ENCODE data around the gene PAFAH1B2.
"Not testable (repeated sequence)": the region's sequence is repeated elsewhere in the genome, so short reads cannot be mapped to it uniquely, and the experiment has no call there.

The PAFAH1B2 gene

DNA sequence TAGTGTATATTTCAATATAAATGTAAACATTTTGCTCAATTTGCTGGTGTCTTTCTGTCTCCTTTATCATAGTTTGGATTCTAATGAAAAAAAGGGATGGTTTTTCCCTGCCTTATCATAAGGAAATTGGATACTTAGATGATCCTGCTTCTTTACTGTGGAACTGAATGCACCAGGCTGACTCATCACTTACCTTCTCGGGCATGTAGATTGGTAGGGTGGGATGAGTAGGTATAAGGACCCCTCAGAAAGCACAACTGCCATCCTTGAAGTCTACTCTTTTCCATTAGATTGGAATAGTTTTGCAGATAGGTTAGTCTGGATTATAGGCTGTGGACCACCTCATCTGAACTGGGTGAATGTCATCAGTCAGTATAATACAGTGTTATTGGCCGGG is 26.9 kb downstream of the PAFAH1B2 start:
- FAIRE-seq: no peak

DNA sequence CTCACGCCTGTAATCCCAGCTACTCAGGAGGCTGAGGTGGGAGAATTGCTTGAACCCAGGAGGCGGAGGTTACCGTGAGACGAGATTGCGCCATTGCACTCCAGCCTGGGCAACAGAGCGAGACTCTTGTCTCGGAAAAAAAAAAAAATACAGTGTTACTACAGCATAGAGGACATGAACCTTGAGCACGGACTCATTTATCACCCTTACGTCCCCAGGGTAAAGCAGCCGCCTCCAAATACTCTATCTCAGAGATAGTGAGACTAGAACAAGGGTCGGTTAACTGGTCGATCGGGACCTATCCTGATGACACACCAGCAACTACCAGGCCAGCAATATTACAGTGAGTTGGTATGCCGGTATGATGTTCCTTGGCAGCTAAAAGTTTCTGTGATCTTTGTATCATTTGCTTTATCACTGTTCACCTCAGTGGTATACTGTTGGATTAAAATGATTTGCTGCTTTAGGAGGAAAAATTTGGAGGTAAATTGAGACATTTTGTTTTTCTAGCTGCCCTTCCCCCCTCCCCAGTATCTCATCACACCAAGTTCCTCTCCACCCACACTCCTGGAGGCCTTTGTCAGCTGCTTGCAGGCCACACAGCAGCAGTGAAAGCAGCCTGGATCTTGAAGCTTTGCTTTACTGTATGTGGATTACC is 27.4 kb downstream of the PAFAH1B2 start:
- no peak for DNase-seq (ENCODE audit: insufficient read length, low spot score)
- no peak for FAIRE-seq

More for the DNA sequence above, 26.9 kb downstream of the PAFAH1B2 start:
- DNase-seq (ENCODE audit: insufficient read length, low spot score): no peak

DNA sequence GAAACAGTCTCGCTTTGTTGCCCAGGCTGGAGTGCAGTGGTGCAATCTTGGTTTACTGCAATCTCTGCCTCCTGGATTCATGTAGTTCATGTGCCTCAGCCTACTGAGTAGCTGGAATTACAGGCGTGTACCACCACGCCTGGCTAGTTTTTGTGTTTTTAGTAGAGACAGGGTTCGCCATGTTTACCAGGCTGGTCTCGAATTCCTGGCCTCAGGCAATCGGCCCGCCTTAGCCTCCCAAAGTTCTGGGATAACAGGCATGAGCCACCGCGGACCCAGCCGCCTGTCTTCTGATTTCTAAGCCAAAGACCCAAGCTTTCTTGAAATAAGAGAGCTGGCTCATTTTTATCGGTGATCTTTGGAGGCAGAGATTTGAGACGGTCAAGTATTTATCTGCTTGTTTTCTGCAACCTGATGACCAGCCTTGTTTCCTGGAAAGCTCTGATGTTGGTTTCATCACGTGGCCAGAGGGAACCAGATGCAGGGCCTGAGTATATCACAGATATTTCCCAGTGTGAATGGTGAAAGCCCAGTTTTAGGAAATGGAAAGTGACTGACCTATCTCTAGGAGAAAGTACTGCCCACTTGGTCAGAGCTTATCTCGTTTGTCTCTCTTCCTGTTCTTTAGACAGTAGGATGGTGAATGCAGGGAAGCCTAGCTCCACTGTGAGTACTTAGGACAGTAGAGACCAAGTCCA is 28.8 kb downstream of the PAFAH1B2 start:
- DNase-seq (ENCODE audit: insufficient read length, low spot score) (no peak), FAIRE-seq (no peak)

DNA sequence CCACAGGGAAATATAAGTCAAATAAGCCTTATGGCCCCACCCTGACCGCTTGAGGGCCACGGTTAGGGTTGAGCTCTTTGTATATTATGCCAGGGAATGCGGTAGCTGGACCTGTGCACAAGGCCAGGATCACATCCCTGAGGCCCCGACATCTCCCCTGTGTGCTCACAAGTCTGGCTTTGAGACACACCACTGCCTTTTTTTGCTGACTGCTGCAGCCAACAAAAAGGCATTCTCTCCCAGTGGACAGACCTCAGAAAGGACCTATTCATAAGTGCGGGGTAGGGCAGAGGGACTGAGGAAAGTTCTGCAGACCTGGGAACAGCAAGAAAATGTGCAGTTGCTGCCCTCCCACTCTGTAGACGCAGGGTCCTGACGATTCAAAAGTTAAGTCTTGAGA is 31.0 kb downstream of the PAFAH1B2 start:
- FAIRE-seq (no peak), DNase-seq (ENCODE audit: insufficient read length, low spot score) (no peak)

DNA sequence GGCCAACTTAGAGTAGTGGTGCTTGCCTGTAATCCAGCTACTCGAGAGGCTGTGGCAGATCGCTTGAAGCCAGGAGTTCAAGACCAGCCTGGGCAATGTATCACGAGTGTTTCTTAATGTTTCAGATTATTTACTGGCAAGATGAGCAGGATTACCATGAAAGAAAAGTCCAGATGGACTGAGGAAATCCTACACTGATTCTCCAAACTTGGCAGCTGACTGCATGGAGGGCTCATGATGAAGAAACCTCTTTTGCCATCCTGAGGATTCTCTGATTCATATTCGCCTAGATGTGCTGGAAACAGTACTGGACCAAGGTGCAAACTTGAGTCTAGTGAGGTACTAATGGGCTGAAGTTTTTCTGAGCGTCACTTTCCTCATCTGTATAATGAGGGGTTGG is 31.7 kb downstream of the PAFAH1B2 start:
- FAIRE-seq (no peak), DNase-seq (ENCODE audit: insufficient read length, low spot score) (no peak)

DNA sequence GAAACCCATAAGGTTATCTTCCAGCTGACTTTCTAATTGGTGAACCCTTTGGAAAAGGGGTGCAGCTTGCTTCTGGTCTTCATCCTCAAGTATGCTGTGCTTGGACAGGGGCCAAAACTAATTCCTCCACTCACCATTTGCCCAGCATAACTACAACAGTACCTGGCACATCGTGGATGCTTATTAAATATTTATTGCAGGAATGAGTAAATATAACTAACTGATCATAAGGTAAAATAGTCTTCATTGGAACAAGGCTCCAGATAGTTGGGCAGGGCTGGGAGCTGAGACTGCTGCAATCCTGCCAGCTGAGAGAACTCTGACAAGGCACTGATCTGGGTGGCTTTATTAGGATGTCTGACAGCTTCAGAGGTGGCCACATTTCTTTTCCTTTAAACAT is 32.1 kb downstream of the PAFAH1B2 start:
- DNase-seq (ENCODE audit: insufficient read length, low spot score): no peak
- FAIRE-seq: no peak

DNA sequence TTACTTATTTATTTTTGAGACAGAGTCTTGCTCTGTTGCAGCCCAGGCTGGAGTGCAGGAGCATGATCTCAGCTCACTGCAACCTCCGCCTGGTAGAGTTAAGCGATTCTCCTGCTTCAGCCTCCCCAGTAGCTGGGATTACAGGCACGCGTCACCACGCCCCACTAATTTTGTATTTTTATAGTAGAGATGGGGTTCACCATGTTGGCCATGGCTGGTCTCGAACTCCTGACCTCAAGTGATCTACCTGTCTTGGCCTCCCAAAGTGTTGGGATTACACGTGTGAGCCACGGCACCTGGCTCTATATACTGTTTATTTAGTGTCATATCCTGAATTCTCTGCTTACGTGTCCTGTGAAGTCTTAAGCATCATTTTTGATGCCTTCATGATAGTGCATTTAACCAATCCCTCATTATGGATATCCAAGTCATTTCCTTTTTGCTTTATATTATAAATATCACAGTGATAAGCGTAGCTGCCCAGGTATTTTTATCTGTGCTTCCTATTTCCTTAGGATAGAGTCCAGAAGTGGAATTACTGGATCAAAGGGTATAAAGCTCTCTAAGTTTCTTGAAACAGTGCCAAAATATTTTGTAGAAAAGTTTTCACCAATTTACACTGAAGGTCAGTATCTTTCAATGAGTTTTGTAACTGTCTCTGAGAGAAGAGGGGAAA is 33.6 kb downstream of the PAFAH1B2 start:
- no peak for FAIRE-seq
- DNase-seq (ENCODE audit: insufficient read length, low spot score): no peak

DNA sequence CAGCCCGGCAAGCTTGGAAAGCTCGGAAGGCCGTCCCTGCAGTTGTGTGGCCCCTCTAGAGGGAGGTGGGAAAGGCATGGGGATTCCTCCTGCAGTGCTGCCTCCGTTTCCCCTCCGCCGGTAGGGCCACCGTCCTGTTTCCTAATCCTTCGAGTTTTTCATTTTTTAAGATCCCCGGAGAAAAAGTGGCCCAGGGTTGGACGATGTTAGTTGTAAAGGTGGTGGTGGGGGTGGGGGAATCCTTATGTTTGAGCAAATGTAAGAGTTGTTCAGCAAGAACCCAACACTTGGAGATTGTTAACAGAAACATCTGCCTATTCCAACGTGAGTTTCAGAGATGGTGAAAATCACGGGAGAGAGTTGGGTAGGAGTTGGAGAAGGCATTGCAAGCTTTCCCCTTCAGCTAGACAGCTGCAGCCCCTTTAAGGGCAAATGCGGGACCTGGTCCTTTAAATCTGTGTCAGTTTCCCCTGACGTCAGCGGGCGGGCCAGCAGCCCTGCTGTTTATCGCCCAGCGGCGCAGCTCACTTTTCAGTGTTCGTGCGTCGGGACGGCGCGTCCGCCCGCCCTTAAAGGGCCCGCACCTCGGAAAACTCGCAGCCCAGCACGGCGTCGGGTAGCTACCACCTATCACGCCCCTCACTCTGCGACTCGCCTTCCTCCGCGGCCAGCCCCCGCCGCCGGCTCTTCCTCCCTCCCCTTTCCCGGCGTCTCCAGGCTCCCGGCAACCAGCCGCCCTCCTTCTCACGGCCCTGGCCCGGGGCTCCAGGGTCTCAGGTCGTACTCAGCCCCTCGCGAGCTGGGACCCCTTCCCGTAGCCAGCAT is 34.3 kb downstream of the PAFAH1B2 start, which contains the start of gene SIDT2:
TSS of gene SIDT2 (plus strand) at position 534 of the 825 bp plus-strand sequence. CDS start 521 bp downstream, outside the sequence.
- DNase-seq (ENCODE audit: insufficient read length, low spot score) (peak; percentile 82), FAIRE-seq (peak; percentile 98)

DNA sequence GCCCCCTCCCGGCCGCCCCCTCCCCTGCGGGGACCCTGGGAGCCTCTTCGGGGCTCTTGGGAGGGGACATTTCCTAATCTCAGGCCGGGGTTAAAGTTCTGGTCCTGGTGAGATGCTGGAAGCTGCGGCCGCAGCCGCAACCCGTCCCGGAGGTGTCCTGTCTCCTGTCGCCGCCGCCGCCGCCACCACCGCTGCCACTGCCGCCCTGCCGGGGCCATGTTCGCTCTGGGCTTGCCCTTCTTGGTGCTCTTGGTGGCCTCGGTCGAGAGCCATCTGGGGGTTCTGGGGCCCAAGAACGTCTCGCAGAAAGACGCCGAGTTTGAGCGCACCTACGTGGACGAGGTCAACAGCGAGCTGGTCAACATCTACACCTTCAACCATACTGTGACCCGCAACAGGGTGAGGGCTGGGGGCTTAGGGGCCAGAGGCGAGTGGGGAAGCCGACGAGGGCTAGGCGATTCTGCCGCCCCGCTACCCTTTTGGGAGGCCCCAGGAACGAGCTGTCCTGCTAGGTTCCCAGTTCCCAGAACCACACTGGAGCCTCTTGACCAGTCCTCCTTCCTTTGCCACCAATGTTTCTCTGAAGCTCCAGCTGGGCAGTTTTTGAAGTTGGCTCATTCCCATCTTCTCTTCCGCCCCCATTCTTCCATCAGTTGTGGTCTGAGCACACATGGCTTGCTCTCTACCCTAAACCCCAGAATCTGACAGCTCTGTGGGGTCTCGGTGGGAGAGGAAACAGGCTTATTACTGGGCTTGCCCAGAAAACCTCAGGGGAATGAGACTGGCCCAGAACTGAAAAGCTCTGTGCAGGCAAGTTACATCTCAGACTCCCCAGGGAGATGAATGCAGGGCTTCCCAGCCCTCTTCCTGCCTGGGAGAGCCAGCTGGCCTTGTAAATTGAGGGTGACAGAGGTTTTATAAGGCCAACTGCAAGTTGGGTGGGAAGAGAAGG is 35.2 kb downstream of the PAFAH1B2 start:
- FAIRE-seq (peak; percentile 97), DNase-seq (ENCODE audit: insufficient read length, low spot score) (no peak)

DNA sequence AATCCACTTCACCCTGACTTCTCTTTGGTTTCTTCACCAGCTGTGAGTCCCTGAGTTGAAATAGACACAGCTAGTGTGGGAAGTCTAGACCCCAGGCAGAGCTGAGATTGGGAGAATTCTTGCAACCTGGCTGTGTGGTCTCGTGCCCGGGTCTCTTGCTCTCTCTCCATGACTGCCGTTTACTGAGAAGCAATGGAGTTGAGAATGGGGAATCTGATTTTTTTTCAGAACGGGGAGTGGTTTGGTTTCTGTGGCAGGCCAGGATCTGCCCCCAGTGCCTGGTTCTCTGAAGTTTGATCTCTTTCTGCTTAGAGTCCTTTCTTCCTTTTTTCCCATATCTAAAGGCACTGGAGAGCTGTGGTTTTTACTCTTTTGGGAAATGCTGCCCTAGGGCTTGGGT is 35.9 kb downstream of the PAFAH1B2 start:
- FAIRE-seq (no peak), DNase-seq (ENCODE audit: insufficient read length, low spot score) (no peak)

DNA sequence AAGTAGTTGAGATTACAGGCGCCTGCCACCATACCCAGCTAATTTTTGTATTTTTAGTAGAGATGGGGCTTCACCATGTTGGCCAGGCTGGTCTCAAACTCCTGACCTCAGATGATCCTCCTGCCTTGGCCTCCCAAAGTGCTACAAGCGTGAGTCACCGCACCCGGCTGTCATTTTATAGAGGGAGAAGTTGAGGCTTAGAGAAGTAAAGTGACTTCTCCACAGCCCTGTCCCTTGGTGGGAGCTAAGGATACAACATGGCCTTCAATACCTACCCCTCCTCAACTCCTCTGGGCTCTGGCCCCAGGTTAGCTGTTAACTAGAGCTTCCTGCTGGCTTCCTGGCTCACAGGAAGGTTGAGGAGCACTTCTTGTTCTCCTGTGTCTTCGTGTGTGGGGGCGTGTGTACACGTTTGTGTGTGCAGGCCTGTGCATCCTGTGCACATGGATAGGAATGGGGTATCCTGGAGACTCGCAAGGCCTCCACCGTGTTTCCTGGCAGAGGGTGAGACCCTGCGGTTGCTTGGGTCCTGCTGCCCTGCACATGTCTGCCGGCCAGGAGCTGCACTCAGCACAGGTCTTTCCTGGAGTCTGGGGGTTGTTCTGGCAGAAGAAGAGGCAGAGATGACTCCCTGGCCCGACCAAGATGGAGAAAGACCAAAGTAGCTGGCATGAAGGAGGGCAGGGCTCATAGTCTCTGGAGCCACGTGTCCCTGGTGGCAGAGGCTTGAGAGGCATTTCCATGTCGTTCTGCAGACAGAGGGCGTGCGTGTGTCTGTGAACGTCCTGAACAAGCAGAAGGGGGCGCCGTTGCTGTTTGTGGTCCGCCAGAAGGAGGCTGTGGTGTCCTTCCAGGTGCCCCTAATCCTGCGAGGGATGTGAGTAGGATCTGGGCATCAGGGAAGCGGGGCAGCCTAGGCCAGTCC is 36.8 kb downstream of the PAFAH1B2 start:
- DNase-seq (ENCODE audit: insufficient read length, low spot score) (no peak), FAIRE-seq (peak; percentile 79)

DNA sequence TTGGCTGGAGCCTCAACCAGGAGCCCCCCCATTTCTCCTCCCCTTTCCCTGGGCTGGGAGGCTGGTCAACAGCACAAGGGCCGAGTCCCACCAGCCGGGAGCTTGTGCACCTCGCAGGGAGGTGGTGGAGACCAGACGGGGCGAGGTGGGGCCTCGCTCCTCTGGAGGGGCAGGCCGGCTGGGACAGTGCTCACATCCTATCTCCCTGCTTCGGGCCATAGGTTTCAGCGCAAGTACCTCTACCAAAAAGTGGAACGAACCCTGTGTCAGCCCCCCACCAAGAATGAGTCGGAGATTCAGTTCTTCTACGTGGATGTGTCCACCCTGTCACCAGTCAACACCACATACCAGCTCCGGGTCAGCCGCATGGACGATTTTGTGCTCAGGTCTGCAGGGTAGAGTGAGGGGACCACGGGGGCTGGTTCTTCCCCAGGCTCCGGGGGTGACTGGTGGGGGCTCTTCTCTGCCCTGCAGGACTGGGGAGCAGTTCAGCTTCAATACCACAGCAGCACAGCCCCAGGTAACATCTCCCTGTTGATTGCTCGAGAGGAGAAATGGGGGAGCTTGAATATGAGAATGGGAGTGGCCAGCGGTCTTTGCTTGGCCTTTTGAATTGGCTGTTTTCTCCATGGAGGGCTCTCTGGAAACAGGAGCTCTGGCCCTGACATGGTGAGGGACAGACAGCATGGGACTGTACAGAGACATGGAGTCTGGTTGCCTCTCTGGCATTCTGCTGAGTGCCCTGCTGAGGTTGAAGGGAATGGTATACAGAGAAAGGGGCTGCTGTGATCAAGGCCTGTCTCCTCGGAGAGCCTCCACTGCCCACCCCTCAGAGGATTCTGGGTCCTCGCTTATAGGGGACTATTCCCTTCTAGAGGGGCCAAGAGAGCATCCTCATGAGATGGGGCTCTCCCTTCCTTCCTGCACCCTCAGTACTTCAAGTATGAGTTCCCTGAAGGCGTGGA is 37.8 kb downstream of the PAFAH1B2 start:
- DNase-seq (ENCODE audit: insufficient read length, low spot score) (no peak), FAIRE-seq (no peak)

DNA sequence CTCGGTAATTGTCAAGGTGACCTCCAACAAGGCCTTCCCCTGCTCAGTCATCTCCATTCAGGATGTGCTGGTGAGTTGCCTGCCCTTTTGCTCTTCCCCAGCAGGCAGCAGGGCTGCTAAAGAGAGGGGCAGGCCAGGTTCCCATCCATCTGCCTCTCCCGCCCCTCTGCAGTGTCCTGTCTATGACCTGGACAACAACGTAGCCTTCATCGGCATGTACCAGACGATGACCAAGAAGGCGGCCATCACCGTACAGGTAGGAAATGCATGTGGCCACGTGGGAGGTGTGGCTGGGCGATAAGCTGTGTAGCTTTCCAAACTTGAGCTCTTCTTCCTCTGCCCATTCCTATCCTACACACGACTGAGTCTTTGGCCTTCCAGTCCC is 38.5 kb downstream of the PAFAH1B2 start:
- FAIRE-seq: no peak

DNA sequence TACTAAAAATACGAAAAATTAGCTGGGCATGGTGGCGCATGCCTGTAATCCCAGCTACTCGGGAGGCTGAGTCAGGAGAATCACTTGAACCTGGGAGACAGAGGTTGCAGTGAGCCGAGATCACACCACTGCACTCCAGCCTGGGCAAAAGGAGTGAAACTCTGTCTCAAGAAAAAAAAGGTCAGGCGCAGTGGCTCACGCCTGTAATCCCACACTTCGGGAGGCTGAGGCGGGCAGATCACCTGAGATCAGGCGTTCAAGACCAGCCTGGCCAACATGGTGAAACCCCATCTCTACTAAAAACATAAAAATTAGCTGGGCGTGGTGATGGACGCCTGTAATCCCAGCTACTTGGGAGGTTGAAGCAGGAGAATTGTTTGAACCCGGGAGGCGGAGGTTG is 39.1 kb downstream of the PAFAH1B2 start:
- DNase-seq (ENCODE audit: insufficient read length, low spot score); FAIRE-seq: not testable (repeated sequence)

More for the DNA sequence above, 38.5 kb downstream of the PAFAH1B2 start:
- no peak for DNase-seq (ENCODE audit: insufficient read length, low spot score)

DNA sequence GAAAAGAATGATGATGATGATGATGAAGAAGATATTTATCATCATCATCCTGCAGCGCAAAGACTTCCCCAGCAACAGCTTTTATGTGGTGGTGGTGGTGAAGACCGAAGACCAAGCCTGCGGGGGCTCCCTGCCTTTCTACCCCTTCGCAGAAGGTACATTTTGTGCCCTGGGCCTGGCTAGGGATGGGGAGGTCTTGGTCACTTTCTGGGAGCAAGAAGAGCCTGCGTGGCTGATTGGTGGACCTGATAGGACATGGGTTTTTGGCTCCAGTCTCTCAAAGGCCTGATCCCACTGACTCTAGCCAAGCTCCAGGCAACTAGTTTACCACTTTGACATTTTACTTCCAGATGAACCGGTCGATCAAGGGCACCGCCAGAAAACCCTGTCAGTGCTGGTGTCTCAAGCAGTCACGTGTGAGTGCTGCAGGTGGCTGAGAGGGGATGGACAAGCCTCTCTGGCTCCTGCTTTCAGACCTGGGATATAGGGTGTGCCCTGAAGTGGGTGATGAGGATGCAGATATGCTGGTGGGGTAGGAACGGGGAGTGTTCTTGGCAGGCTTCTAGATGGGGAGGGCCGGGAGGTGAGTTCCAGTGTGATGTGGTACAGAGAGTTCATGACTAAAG is 39.8 kb downstream of the PAFAH1B2 start:
- no peak for FAIRE-seq
- no peak for DNase-seq (ENCODE audit: insufficient read length, low spot score)

DNA sequence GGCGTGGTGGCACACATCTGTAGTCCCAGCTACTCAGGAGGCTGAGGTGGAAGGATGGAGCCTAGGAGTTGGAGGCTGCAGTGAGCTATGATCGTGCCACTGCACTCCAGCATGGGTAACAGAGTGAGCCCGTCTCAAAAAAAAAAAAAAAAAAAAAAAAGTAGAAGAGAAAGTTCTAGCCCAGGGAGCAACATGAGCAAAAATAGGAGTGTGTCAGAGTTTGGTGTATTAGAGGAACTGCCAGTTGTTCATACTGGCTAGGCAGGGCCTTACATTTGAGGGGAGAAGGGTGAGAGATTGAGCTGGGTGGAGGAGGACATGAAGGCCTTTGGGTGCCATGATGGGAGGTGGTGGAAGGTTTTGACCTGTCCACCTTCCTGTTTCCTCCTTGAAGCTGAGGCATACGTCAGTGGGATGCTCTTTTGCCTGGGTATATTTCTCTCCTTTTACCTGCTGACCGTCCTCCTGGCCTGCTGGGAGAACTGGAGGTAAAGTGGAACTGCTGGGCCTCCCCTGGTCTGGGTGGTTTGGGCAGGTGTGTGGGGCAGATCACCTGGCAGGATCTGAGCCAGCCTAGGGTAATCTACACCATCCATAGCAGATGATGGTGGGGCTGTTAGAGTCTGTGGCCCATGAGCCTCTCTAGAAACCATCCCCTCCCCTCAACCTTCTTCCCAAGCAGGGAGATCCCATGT is 41.8 kb downstream of the PAFAH1B2 start:
- FAIRE-seq: peak; percentile 14
- DNase-seq (ENCODE audit: insufficient read length, low spot score): no peak

DNA sequence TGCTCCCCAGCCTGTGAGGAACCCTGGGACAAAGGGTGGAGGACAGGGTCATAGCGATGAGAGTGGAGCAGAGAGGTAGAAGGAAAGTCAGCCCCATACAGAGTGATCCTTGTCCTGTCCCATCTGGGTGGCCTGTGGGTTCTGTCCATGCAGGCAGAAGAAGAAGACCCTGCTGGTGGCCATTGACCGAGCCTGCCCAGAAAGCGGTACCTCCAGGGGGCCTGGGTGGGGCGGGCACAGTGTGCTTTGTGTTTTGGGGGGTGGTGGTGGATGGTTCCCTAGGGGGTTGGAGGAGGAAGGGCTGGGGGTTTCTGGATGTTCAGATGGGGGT is 42.3 kb downstream of the PAFAH1B2 start:
- FAIRE-seq: no peak

More for the DNA sequence above, 42.3 kb downstream of the PAFAH1B2 start:
- DNase-seq (ENCODE audit: insufficient read length, low spot score): no peak
